Measurements from ENCODE around the gene MARCHF3.
"Not testable (repeated sequence)": the region's sequence is repeated elsewhere in the genome, so short reads cannot be mapped to it uniquely, and the experiment has no call there.

The MARCHF3 gene

GRCh38 chr5:126857472-126858410, 172.6 kb downstream of the MARCHF3 start:
- no peak for TF ChIP-seq CTCF (IDR thresholded peaks at IDR 0.05; ENCODE audit: low read depth, low read length)
- TF ChIP-seq MYC (IDR thresholded peaks at IDR 0.05; ENCODE audit: low read depth, low read length): no peak
- no peak for TF ChIP-seq POLR2A (IDR thresholded peaks at IDR 0.05; ENCODE audit: extremely low read depth, insufficient read length)
- TF ChIP-seq MAX (IDR thresholded peaks at IDR 0.05; ENCODE audit: low read depth, low read length): no peak
- DNase-seq (ENCODE audit: low read depth): no peak
- H3K4me3 ChIP-seq (ENCODE audit: low read depth, low read length): no peak overlapping the region

- no peak for TF ChIP-seq MYC (IDR thresholded peaks at IDR 0.05; ENCODE audit: low read depth, low read length)
- no peak for TF ChIP-seq MAX (IDR thresholded peaks at IDR 0.05; ENCODE audit: low read depth, low read length)
- TF ChIP-seq CTCF (IDR thresholded peaks at IDR 0.05; ENCODE audit: low read depth, low read length): no peak
- TF ChIP-seq POLR2A (IDR thresholded peaks at IDR 0.05; ENCODE audit: extremely low read depth, insufficient read length): no peak
- DNase-seq (ENCODE audit: low read depth): no peak
- no peak overlapping the region for H3K4me3 ChIP-seq (ENCODE audit: low read depth, low read length)
Measured at GRCh38 chr5:126855266-126855665, 175.1 kb downstream of the MARCHF3 start.

- no peak for DNase-seq (ENCODE audit: low read depth)
- H3K4me3 ChIP-seq (ENCODE audit: low read depth, low read length): no peak overlapping the region
- TF ChIP-seq CTCF (IDR thresholded peaks at IDR 0.05; ENCODE audit: low read depth, low read length) (no peak), POLR2A (IDR thresholded peaks at IDR 0.05; ENCODE audit: extremely low read depth, insufficient read length) (no peak), MAX (IDR thresholded peaks at IDR 0.05; ENCODE audit: low read depth, low read length) (no peak), MYC (IDR thresholded peaks at IDR 0.05; ENCODE audit: low read depth, low read length) (no peak)
Measured at GRCh38 chr5:126854526-126855110, 175.7 kb downstream of the MARCHF3 start.

GRCh38 chr5:126853541-126854307, 176.6 kb downstream of the MARCHF3 start:
- DNase-seq (ENCODE audit: low read depth); H3K4me3 ChIP-seq (ENCODE audit: low read depth, low read length): not testable (repeated sequence)

GRCh38 chr5:126852841-126853271, 177.5 kb downstream of the MARCHF3 start:
- TF ChIP-seq POLR2A (IDR thresholded peaks at IDR 0.05; ENCODE audit: extremely low read depth, insufficient read length): no peak
- no peak for TF ChIP-seq CTCF (IDR thresholded peaks at IDR 0.05; ENCODE audit: low read depth, low read length)
- TF ChIP-seq MYC (IDR thresholded peaks at IDR 0.05; ENCODE audit: low read depth, low read length): no peak
- TF ChIP-seq MAX (IDR thresholded peaks at IDR 0.05; ENCODE audit: low read depth, low read length): no peak
- DNase-seq (ENCODE audit: low read depth): no peak
- no peak overlapping the region for H3K4me3 ChIP-seq (ENCODE audit: low read depth, low read length)

All from NB4 (cell line).